ENCODE results near the gene ARHGAP24.

DNA sequence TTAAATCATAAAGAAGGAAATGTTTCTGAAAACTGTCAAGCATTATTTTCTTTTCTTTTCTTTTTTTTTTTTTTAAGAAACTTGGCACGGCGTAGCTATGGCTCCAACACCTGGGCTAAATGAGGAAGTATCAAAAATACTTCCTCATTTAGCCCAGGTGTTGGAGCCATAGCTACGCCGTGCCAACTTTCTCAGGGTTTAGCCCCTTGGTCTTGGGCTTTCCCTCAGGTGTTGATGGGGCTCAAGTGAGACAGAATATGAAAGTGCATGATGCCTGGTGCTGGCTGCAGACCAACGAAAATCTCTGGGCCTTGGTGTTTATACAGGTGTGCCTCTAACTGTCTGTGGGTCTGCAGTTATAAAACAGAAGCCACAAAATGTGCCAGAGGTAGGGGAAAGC lies 132.7 kb downstream of the ARHGAP24 start:
- no peak for TF ChIP-seq FOXM1 (IDR thresholded peaks at IDR 0.05; ENCODE audit: low read depth)
- TF ChIP-seq FOXJ3 (CRISPR knock-in tag; IDR thresholded peaks at IDR 0.05) = no peak

Measured in SK-N-SH (cell line).